Choroid plexus epithelial cell (primary cell): Measurements from ENCODE around the gene SEL1L.
"Not testable (repeated sequence)": the region's sequence is repeated elsewhere in the genome, so short reads cannot be mapped to it uniquely, and the experiment has no call there.

Experiments
- DNase-seq: peaks from one replicate; pipeline ENCODE4 v3.0.0-alpha.2; 2010; ENCODE audit warnings: low read depth
- H3K4me3 ChIP-seq: 2 replicates; pipeline ENCODE4 v1.5.1; 2011; ENCODE audit warnings: low read depth, mild to moderate bottlenecking, control low read depth, low read length, moderate library complexity
- CTCF ChIP-seq: conservative IDR thresholded peaks from 2 replicates; pipeline ENCODE4 v1.5.1; 2011; ENCODE audit warnings: low read depth, mild to moderate bottlenecking, control low read depth, inconsistent platforms, low read length, moderate library complexity

The SEL1L gene

DNA sequence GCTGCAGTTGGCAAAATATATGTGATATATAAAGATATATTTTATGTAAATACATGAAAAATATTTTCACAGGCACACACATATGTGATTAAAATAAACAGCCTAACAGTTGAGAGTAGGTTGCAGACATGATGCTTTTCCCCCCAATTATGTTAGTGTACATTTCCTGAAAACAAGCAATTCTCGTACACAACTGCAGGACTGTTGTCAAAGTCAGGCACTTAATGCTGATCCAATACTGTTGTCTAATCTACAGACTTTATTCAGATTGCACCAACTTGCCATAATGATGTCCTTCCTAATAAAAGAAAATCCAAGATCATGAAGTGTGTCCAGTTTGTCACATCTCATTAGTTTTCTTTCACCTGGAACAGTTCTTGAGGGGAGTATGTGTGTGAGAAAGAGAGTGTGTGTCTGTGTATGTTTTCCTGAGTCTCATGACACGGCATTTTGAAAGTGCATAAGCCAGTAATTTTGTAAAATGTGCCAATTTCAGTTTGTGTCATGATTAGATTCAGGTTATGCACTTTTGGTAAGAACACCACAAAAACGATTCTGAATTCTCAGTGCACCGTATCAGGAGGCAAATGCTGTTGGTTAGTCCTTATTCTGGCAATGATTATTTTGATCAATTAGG is 16.5 kb upstream of the SEL1L start:
- no peak overlapping the region for H3K4me3 ChIP-seq
- no peak for TF ChIP-seq CTCF
- DNase-seq = no peak

GRCh38 chr14:81541206-81541605 is 7.6 kb upstream of the SEL1L start:
- DNase-seq, H3K4me3 ChIP-seq: not testable (repeated sequence)

- TF ChIP-seq CTCF = no peak
- no peak overlapping the region for H3K4me3 ChIP-seq
- no peak for DNase-seq
These were observed 3.5 kb upstream of the SEL1L start for GRCh38 chr14:81537193-81537592.

GRCh38 chr14:81536241-81536771 is 2.7 kb upstream of the SEL1L start:
- H3K4me3 ChIP-seq = no peak overlapping the region
- TF ChIP-seq CTCF = no peak
- DNase-seq = no peak

- no peak for TF ChIP-seq CTCF
- no peak for DNase-seq
- no peak overlapping the region for H3K4me3 ChIP-seq
These were observed 1.9 kb upstream of the SEL1L start for GRCh38 chr14:81535396-81536164.

- TF ChIP-seq CTCF = no peak
- DNase-seq = no peak
- no peak overlapping the region for H3K4me3 ChIP-seq
These were observed 939 bp upstream of the SEL1L start for GRCh38 chr14:81534510-81535074.

GRCh38 chr14:81533212-81533535 is 479 bp downstream of the SEL1L start:
- DNase-seq = no peak
- no peak for TF ChIP-seq CTCF
- peak overlapping the region; percentile 95 for H3K4me3 ChIP-seq
